ENCODE measurements around the gene TTC3.
"Not testable (repeated sequence)": the region's sequence is repeated elsewhere in the genome, so short reads cannot be mapped to it uniquely, and the experiment has no call there.

The TTC3 gene

GRCh38 chr21:37207441-37208009 is 134.5 kb downstream of the TTC3 start:
- DNase-seq (ENCODE audit: low read depth, low spot score), result no peak

GRCh38 chr21:37208056-37208721 is 135.1 kb downstream of the TTC3 start:
- no peak overlapping the region for H3K4me3 ChIP-seq (ENCODE audit: low read length)
- no peak for DNase-seq (ENCODE audit: low read depth, low spot score)

More at GRCh38 chr21:37207441-37208009, 134.5 kb downstream of the TTC3 start:
- H3K4me3 ChIP-seq (ENCODE audit: low read length), result no peak overlapping the region

GRCh38 chr21:37208741-37209225 is 135.7 kb downstream of the TTC3 start:
- DNase-seq (ENCODE audit: low read depth, low spot score), result no peak
- no peak overlapping the region for H3K4me3 ChIP-seq (ENCODE audit: low read length)

GRCh38 chr21:37210130-37210529 is 137.1 kb downstream of the TTC3 start:
- DNase-seq (ENCODE audit: low read depth, low spot score), result no peak
- H3K4me3 ChIP-seq (ENCODE audit: low read length), result no peak overlapping the region

- no peak overlapping the region for H3K4me3 ChIP-seq (ENCODE audit: low read length)
- no peak for DNase-seq (ENCODE audit: low read depth, low spot score)
Measured at GRCh38 chr21:37210799-37211198, 137.7 kb downstream of the TTC3 start.

- H3K4me3 ChIP-seq (ENCODE audit: low read length), result no peak overlapping the region
- no peak for DNase-seq (ENCODE audit: low read depth, low spot score)
Measured at GRCh38 chr21:37214952-37215351, 141.9 kb downstream of the TTC3 start.

- peak overlapping the region; percentile 70 for H3K4me3 ChIP-seq (ENCODE audit: low read length)
- DNase-seq (ENCODE audit: low read depth, low spot score), result peak; percentile 32
Measured at GRCh38 chr21:37219761-37220432, 146.8 kb downstream of the TTC3 start.

GRCh38 chr21:37220433-37220980 is 147.5 kb downstream of the TTC3 start:
- no peak for DNase-seq (ENCODE audit: low read depth, low spot score)
- peak overlapping the region; percentile 70 for H3K4me3 ChIP-seq (ENCODE audit: low read length)

- peak overlapping the region; percentile 70 for H3K4me3 ChIP-seq (ENCODE audit: low read length)
- DNase-seq (ENCODE audit: low read depth, low spot score), result peak; percentile 93
Measured at GRCh38 chr21:37220981-37221664, 148.1 kb downstream of the TTC3 start.

- not testable (repeated sequence) for DNase-seq (ENCODE audit: low read depth, low spot score); H3K4me3 ChIP-seq (ENCODE audit: low read length)
Measured at GRCh38 chr21:37222248-37222647, 149.2 kb downstream of the TTC3 start.

GRCh38 chr21:37223804-37224345 is 150.8 kb downstream of the TTC3 start:
- H3K4me3 ChIP-seq (ENCODE audit: low read length), result no peak overlapping the region
- DNase-seq (ENCODE audit: low read depth, low spot score), result no peak

- H3K4me3 ChIP-seq (ENCODE audit: low read length), result peak overlapping the region; percentile 40
- peak; percentile 86 for DNase-seq (ENCODE audit: low read depth, low spot score)
Measured at GRCh38 chr21:37224861-37225839, 152.1 kb downstream of the TTC3 start.

- DNase-seq (ENCODE audit: low read depth, low spot score), result no peak
- no peak overlapping the region; the same call in 1 of the 2 replicates for H3K4me3 ChIP-seq (ENCODE audit: low read length)
Measured at GRCh38 chr21:37226041-37226920, 153.2 kb downstream of the TTC3 start.

GRCh38 chr21:37227071-37228002 is 154.3 kb downstream of the TTC3 start:
- no peak for DNase-seq (ENCODE audit: low read depth, low spot score)
- H3K4me3 ChIP-seq (ENCODE audit: low read length), result no peak overlapping the region

- H3K4me3 ChIP-seq (ENCODE audit: low read length), result no peak overlapping the region
- DNase-seq (ENCODE audit: low read depth, low spot score), result no peak
Measured at GRCh38 chr21:37228003-37228400, 154.9 kb downstream of the TTC3 start.

- H3K4me3 ChIP-seq (ENCODE audit: low read length), result no peak overlapping the region
- DNase-seq (ENCODE audit: low read depth, low spot score), result no peak
Measured at GRCh38 chr21:37230632-37231248, 157.7 kb downstream of the TTC3 start.
